K562 (cell line): ENCODE measurements around the gene LTBP2. TPM values are rescaled to one million over a fixed set of nuclear protein-coding genes. Genes with fewer than 3 reads are reported as not detected.

Source experiments
- ATAC-seq: fragments of 200-7000 bp; cut with Tn5 transposase; 3 replicates; pipeline ENCODE4 v1.9.1; 2020; ENCODE audit warnings: moderate library complexity
- BruUV-seq: library from RNA; stranded (reverse); fragments of 400-500 nt; replicated peaks from 2 replicates; lab custom pipeline; 2021; lab: Mats Ljungman, UMichigan
- CTCF ChIA-PET: fragments of 300-600 bp; formaldehyde crosslinking; extraction: SDS; loops from one replicate; lab custom pipeline; 2021; ENCODE audit warnings: low intra/inter-chr PET ratio; lab: Yijun Ruan, JAX
- POLR2A ChIA-PET: fragments of 300-600, 350-650 bp; sonication (Branson Sonifier 250); formaldehyde crosslinking; extraction: SDS; loops from one replicate; lab custom pipeline; 2021; ENCODE audit warnings: antibody characterized with exemption, inconsistent platforms; lab: Yijun Ruan, JAX
- DNase-seq, 4 experiments: peaks; one replicate each; pipeline versions ENCODE4 v3.0.0 to v3.0.0-alpha.2; 2011 to 2018; ENCODE audit warnings: low spot score in 3 of 4, mixed read lengths in 3 of 4; ENCODE audit errors: extremely low read depth in 1 of 4
- FAIRE-seq: peaks from 2 replicates; lab custom pipeline; 2011; peaks lifted over from hg19 to GRCh38; lab: Jason Lieb, UNC
- H2AFZ ChIP-seq: 2 replicates; pipeline ENCODE4 v1.6.0; 2011; ENCODE audit warnings: low read depth, low read length, control low read depth, inconsistent platforms
- H3K27ac ChIP-seq: fragments of 200-600 bp; 3 replicates; pipeline ENCODE4 v1.8.0; 2011; ENCODE audit warnings: low read depth, mild to moderate bottlenecking, control low read depth, inconsistent platforms, low read length, moderate library complexity, mixed read lengths; ENCODE audit errors: extremely low read depth
- H3K27me3 ChIP-seq, 2 experiments: fragments of 300-600 bp in 1 of 2; 2 replicates in 1 of 2; 3 replicates in 1 of 2; pipeline versions ENCODE4 v1.6.0 to v1.8.0; 2011; ENCODE audit warnings: inconsistent platforms in 2 of 2, low read length in 2 of 2, mild to moderate bottlenecking in 1 of 2, mixed read lengths in 1 of 2, moderate library complexity in 1 of 2; ENCODE audit not compliant: control insufficient read depth in 2 of 2, insufficient read depth in 2 of 2
- H3K36me3 ChIP-seq: fragments of 300-600 bp; 3 replicates; pipeline ENCODE4 v1.8.0; 2011; ENCODE audit warnings: mild to moderate bottlenecking, low read length, inconsistent platforms; ENCODE audit not compliant: control insufficient read depth, insufficient read depth
- H3K4me1 ChIP-seq, 2 experiments: fragments of 200-600 bp in 1 of 2; replicated peaks in 1 of 2; 2 replicates in 1 of 2; 3 replicates in 1 of 2; pipeline versions ENCODE4 v1.5.1 to v1.8.0; 2011; ENCODE audit warnings: inconsistent platforms in 2 of 2, low read length in 2 of 2, mild to moderate bottlenecking in 1 of 2, mixed read lengths in 1 of 2, moderate library complexity in 1 of 2; ENCODE audit not compliant: control insufficient read depth in 2 of 2, insufficient read depth in 2 of 2
- H3K4me2 ChIP-seq: 2 replicates; pipeline ENCODE4 v1.6.1; 2011; ENCODE audit warnings: low read length, control low read depth, inconsistent platforms, mixed read lengths; ENCODE audit not compliant: insufficient read depth
- H3K4me3 ChIP-seq: fragments of 200-600 bp; sonication (generic), shearing (Covaris generic); 2 replicates; pipeline ENCODE4 v1.5.1; 2016; ENCODE audit warnings: control low read depth, inconsistent platforms
- H3K79me2 ChIP-seq: fragments of 200-600 bp; 3 replicates; pipeline ENCODE4 v1.8.0; 2011; ENCODE audit warnings: low read length, inconsistent platforms; ENCODE audit not compliant: control insufficient read depth, insufficient read depth
- H3K9ac ChIP-seq, 2 experiments: 2 replicates each; pipeline versions ENCODE4 v1.6.0 to v1.6.1; 2011; ENCODE audit warnings: low read depth in 2 of 2, low read length in 2 of 2, control low read depth in 1 of 2, inconsistent platforms in 1 of 2, mild to moderate bottlenecking in 1 of 2, mixed read lengths in 1 of 2; ENCODE audit not compliant: insufficient read depth in 1 of 2
- H3K9me1 ChIP-seq: one replicate; pipeline ENCODE4 v1.6.0; 2011; ENCODE audit warnings: inconsistent platforms, mild to moderate bottlenecking, low read length, moderate library complexity; ENCODE audit not compliant: control insufficient read depth, insufficient read depth
- H3K9me3 ChIP-seq: replicated peaks from 2 replicates; pipeline ENCODE4 v1.5.1; 2011; ENCODE audit warnings: low read depth, low read length, inconsistent platforms; ENCODE audit not compliant: control insufficient read depth, insufficient read depth
- H4K20me1 ChIP-seq: replicated peaks from 2 replicates; pipeline ENCODE4 v1.6.1; 2011; ENCODE audit warnings: low read length, inconsistent platforms, mixed read lengths; ENCODE audit not compliant: control insufficient read depth, insufficient read depth
- C11orf30 ChIP-seq: fragments of 450-650 bp; IDR thresholded peaks from 2 replicates; pipeline ENCODE4 v1.6.1; 2016; ENCODE audit warnings: low read depth, mild to moderate bottlenecking
- FOS ChIP-seq: IDR thresholded peaks from 3 replicates; pipeline ENCODE4 v1.6.1; 2011; ENCODE audit not compliant: insufficient read length; ENCODE audit errors: extremely low read depth
- FOSL1 ChIP-seq: fragments of 200-800 bp; sonication (Bioruptor generic); conservative IDR thresholded peaks from 2 replicates; pipeline ENCODE4 v1.6.1; 2016; ENCODE audit warnings: missing genetic modification characterization, missing compliant biosample characterization
- ILK ChIP-seq: fragments of 450-650 bp; IDR thresholded peaks from 2 replicates; pipeline ENCODE4 v1.6.1; 2016; ENCODE audit warnings: missing genetic modification characterization, low read depth, mild to moderate bottlenecking, missing compliant biosample characterization, moderate library complexity, borderline replicate concordance
- JUN ChIP-seq, 2 experiments: sonication (generic) in 1 of 2; formaldehyde crosslinking in 1 of 2; IDR thresholded peaks; 2 replicates each; pipeline versions ENCODE4 v1.6.1 to v1.8.0; 2012 to 2022; ENCODE audit warnings: borderline replicate concordance in 2 of 2, mild to moderate bottlenecking in 2 of 2, improper control_type of control experiment in 1 of 2, low read depth in 1 of 2, low read length in 1 of 2, missing genetic modification reagents in 1 of 2
- KDM1A ChIP-seq, 2 experiments: fragments of 450-650 bp; IDR thresholded peaks; 2 replicates each; pipeline ENCODE4 v1.6.1; 2016; ENCODE audit warnings: mild to moderate bottlenecking in 2 of 2
- MAFG ChIP-seq: fragments of 450-650 bp; conservative IDR thresholded peaks from 2 replicates; pipeline ENCODE4 v1.6.1; 2016; ENCODE audit warnings: missing genetic modification characterization, missing compliant biosample characterization
- MEIS2 ChIP-seq: fragments of 450-650 bp; IDR thresholded peaks from 2 replicates; pipeline ENCODE4 v1.6.1; 2014; ENCODE audit warnings: mild to moderate bottlenecking; ENCODE audit not compliant: partially characterized antibody
- POLR2AphosphoS2 ChIP-seq: IDR thresholded peaks from 2 replicates; pipeline ENCODE4 v1.6.1; 2012; ENCODE audit warnings: low read length, improper control_type of control experiment
- POLR2H ChIP-seq: IDR thresholded peaks from 2 replicates; pipeline ENCODE4 v1.6.1; 2016; ENCODE audit warnings: missing genetic modification characterization, low read depth, mild to moderate bottlenecking, control low read depth, missing compliant biosample characterization, moderate library complexity
- TCFL5 ChIP-seq: fragments of 250-450 bp; sonication (Bioruptor Pico); conservative IDR thresholded peaks from 2 replicates; pipeline ENCODE4 v1.6.1; 2021; ENCODE audit warnings: mild to moderate bottlenecking, moderate library complexity, matching md5 sums
- ZNF175 ChIP-seq: fragments of 200-800 bp; sonication (Bioruptor generic); IDR thresholded peaks from 2 replicates; pipeline ENCODE4 v1.6.1; 2016; ENCODE audit warnings: low read depth, mild to moderate bottlenecking, missing genetic modification characterization, missing compliant biosample characterization
- ZNF316 ChIP-seq: fragments of 450-650 bp; IDR thresholded peaks from 2 replicates; pipeline ENCODE4 v1.6.1; 2016
- ZNF644 ChIP-seq: fragments of 200-800 bp; sonication (Bioruptor generic); IDR thresholded peaks from 2 replicates; pipeline ENCODE4 v1.6.1; 2016; ENCODE audit warnings: low read depth, missing genetic modification characterization, missing compliant biosample characterization
- WGBS: fragments of 100-300 bp; shearing (Covaris generic); methylation state at CpG from one replicate; pipeline ENCODE4 v1.1.6; 2016; ENCODE audit warnings: low coverage, mixed read lengths; ENCODE audit not compliant: insufficient coverage; ENCODE audit errors: missing lambda C conversion rate; 5-methylcytosine and 5-hydroxymethylcytosine counted together
- in situ Hi-C: fragments of 300-500 bp; cut with MboI; formaldehyde crosslinking; loops from 4 replicates; pipeline ENCODE4 v1.15.0; 2018; ENCODE audit warnings: inconsistent platforms, mixed read lengths
- intact Hi-C: fragments of 100-400 bp; cut with micrococcal nuclease; formaldehyde crosslinking; loops from 2 replicates; pipeline ENCODE4 v1.14.2; 2022
- polyA plus RNA-seq, 8 experiments: library from polyadenylated mRNA; depleted of rRNA in 4 of 8; stranded (reverse) in 5 of 8; unstranded in 3 of 8; fragments of >200 nt; fragmentation: Nextera tagmentation in 2 of 8; fragmentation: Illumina TruSeq in 1 of 8; extraction: Ambion mirVana in 2 of 8; extraction: Trizol in 1 of 8; gene quantifications; 2 replicates each; pipeline versions ENCODE4 v1.2.1 to v1.2.3, GENCODE V29; 2011 to 2014; ENCODE audit warnings: inconsistent platforms in 1 of 8, missing spikeins in 1 of 8
- total RNA-seq, 7 experiments: library from RNA; depleted of rRNA in 6 of 7; stranded (reverse); fragments of >200 nt in 6 of 7; fragmentation: Illumina TruSeq in 2 of 7; extraction: Trizol in 2 of 7; gene quantifications; 2 replicates each; pipeline versions ENCODE4 v1.2.1 to v1.2.3, GENCODE V29; 2011 to 2021; ENCODE audit warnings: low replicate concordance in 1 of 7
- TF ChIP-seq, protein P1 (sequence below): fragments of 450-650 bp; formaldehyde crosslinking; IDR thresholded peaks from 2 replicates; pipeline ENCODE4 v1.4.0; 2022; ENCODE audit warnings: missing genetic modification characterization

LTBP2 gene
- total and polyA plus RNA-seq, 9 of the 15 experiments (the other 6 are each of a cell fraction or from before 2014, with no cell fraction given), result under 0.01 to 0.18 (median 0.03) TPM; not detected in 3

DNA sequence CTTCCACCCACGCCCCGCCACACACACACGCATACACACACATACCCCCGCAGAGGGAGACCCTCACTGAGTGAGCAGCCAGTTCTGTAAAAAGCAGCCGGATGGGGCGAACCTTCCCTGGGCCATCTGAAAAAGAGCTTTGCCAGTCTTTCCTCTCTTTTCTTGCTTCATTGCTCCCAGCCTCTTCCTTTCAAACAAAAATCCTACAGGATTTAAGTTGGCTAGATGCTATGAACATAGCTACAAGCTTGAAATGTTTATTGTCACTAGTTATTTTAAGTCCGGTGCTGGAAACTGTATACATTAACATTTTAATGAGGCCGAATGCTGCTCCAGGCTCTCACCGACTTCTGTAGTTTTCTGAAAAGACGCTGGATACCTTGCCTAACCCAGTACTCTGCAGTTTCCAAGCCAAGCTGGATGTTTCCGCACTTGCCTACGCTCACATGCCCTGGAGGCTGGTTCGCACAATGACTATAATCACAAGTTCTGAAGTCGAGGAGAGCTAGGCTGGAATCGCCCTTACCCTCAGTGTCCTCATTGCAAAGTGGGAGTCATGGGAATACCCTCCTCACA is 39.2 kb downstream of the LTBP2 start:
- 2% methylated on average over 14 of the region's 15 CpGs for WGBS
- FAIRE-seq, result no peak
- no peak overlapping the region for H3K4me3 ChIP-seq

DNA sequence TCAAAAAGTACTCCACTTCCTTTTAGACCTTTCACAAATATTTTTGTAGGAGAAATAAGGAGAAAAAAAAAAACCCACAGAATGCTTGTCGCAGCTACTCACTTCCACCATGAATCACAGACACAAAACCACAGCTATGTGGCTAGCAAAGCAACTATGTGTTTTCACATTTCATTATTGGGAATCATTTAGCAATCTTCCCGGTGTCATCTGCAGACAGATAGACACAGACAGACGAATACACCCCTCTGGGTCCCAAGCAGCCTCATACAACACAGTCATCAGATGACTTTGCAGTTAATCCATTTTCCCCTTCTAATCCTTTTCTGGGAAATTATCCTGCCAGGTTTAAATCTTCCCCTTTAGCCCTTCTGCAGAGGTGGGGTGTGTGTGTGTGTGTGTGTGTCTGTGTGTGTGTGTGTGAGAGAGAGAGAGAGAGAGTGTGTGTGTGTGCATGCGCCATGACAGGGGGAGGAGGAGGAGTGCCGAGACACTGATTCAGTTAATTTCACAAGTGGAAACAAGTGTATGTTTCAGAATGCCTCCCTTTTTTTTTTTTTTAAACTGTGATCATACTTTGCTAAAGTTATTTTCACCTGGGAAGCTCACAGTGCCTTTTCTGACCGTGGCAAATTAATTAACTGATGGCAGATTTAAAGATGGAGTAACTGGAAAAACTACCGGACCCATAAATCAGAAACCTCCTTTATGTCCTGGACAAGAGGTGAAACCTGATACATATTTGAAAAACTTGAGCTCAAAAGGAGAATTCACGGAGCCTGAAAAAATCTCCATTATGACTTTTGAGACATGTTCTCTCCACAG is 39.9 kb downstream of the LTBP2 start:
- H3K9ac ChIP-seq, result no peak overlapping the region
- CTCF ChIA-PET, result no interaction called here
- POLR2A ChIA-PET, result no interaction called here
- H3K9me3 ChIP-seq, result no peaks in the 10 kb centered on the region
- intact Hi-C loops, result no loop called here
- H3K4me1 ChIP-seq, result no peaks in the 10 kb centered on the region; a peak in 1 of 5 replicates
- H4K20me1 ChIP-seq, result no peaks in the 10 kb centered on the region; the same call in 1 of the 2 replicates
- no peaks in the 10 kb centered on the region for H3K9me1 ChIP-seq
- H3K4me3 ChIP-seq, result no peak overlapping the region
- no peak overlapping the region for H3K4me2 ChIP-seq
- no peak overlapping the region for H3K27ac ChIP-seq
- 3% methylated on average over 7 of the region's 8 CpGs for WGBS
- H3K36me3 ChIP-seq, result no peaks in the 10 kb centered on the region
- FAIRE-seq, result no peak
- no peaks in the 10 kb centered on the region for H3K79me2 ChIP-seq
- peaks cover 6 to 55% of the 10 kb centered on the region in 2 experiments; a peak in 3 of 5 replicates for H3K27me3 ChIP-seq
- no TSS peak for BruUV-seq
- ATAC-seq, result no peak
- DNase-seq, result no peak
- no peak overlapping the region for H2AFZ ChIP-seq
- in situ Hi-C loops, result no loop called here
- TF ChIP-seq ZNF175 (CRISPR knock-in tag) (no peak), C11orf30 (peak; percentile 42; the same call in 1 of the 2 replicates), FOS (no peak), KDM1A (IDR thresholded peaks at IDR 0.05) (0 out of 4 replicates have a peak, but pooled peaks of 1 of the 2 experiments have one; percentile 6), MAFG (tag) (peak; percentile 45), POLR2H (tag) (no peak), FOSL1 (tag) (peak; percentile 26; the same call in 1 of the 2 replicates), ZNF644 (no peak), ZNF316 (peak; percentile 38; the same call in 1 of the 2 replicates), MEIS2 (peak; percentile 23), POLR2AphosphoS2 (no peak), ILK (tag) (no peak)
- TF ChIP-seq, protein P1, sequence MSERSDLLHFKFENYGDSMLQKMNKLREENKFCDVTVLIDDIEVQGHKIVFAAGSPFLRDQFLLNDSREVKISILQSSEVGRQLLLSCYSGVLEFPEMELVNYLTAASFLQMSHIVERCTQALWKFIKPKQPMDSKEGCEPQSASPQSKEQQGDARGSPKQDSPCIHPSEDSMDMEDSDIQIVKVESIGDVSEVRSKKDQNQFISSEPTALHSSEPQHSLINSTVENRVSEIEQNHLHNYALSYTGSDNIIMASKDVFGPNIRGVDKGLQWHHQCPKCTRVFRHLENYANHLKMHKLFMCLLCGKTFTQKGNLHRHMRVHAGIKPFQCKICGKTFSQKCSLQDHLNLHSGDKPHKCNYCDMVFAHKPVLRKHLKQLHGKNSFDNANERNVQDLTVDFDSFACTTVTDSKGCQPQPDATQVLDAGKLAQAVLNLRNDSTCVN (CRISPR knock-in tag), result no peak

More for the DNA sequence above, 39.2 kb downstream of the LTBP2 start:
- H4K20me1 ChIP-seq, result no peaks in the 10 kb centered on the region; the same call in 1 of the 2 replicates
- no peaks in the 10 kb centered on the region for H3K9me3 ChIP-seq
- no peak for ATAC-seq
- ChIA-PET POLR2A (no interaction called here), CTCF (no interaction called here)
- H3K4me1 ChIP-seq, result no peaks in the 10 kb centered on the region; a peak in 1 of 5 replicates
- no peak overlapping the region for H3K27ac ChIP-seq
- no TSS peak for BruUV-seq
- H3K27me3 ChIP-seq, result peaks cover 6 to 53% of the 10 kb centered on the region in 2 experiments; a peak in 3 of 5 replicates
- no peak for DNase-seq
- H3K36me3 ChIP-seq, result no peaks in the 10 kb centered on the region
- no peaks in the 10 kb centered on the region for H3K79me2 ChIP-seq
- H3K9me1 ChIP-seq, result no peaks in the 10 kb centered on the region
- intact Hi-C loops (no loop called here), in situ Hi-C loops (no loop called here)
- H3K4me2 ChIP-seq, result no peak overlapping the region
- H2AFZ ChIP-seq, result no peak overlapping the region
- TF ChIP-seq JUN (IDR thresholded peaks at IDR 0.05; ENCODE audit: borderline replicate concordance, low read depth, low read length) (no peak), JUN (CRISPR knock-in tag; IDR thresholded peaks at IDR 0.05; ENCODE audit: borderline replicate concordance) (no peak), TCFL5 (CRISPR knock-in tag) (no peak)
- no peak overlapping the region for H3K9ac ChIP-seq
